ENCODE results near the gene TRRAP. TPM values are rescaled to one million over a fixed set of nuclear protein-coding genes. Genes with fewer than 3 reads are reported as not detected.

TRRAP gene
- total RNA-seq, 1 donor from 2014 or later: 35.6 TPM

DNA sequence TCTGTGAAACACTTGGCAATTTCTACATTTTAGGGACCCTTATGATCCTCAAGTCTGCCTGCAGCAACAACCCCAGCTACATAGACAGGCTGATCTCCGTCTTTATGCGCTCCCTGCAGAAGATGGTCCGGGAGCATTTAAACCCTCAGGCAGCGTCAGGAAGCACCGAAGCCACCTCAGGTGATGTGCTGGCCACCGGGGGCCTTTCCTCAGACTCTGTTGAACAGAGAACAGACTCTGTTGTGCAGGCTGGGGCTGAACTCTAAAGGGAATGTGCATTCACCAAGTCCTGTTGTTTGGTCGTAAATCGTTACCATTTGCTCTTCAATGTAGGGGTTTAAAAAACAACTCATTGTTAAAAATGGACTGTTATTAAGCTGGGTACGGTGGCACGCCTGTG lies 86.3 kb downstream of the TRRAP start:
- Histone ChIP-seq H3K27ac (no peak overlapping the region), H3K36me3 (peaks cover 100% of the 10 kb centered on the region), H3K4me1 (no peaks in the 10 kb centered on the region), H3K9me3 (no peaks in the 10 kb centered on the region), H3K4me3 (no peak overlapping the region), H3K27me3 (no peaks in the 10 kb centered on the region)
- DNase-seq: peak; percentile 19
- intact Hi-C loops (cut with DNase I): no loop called here
- TF ChIP-seq, protein P1, sequence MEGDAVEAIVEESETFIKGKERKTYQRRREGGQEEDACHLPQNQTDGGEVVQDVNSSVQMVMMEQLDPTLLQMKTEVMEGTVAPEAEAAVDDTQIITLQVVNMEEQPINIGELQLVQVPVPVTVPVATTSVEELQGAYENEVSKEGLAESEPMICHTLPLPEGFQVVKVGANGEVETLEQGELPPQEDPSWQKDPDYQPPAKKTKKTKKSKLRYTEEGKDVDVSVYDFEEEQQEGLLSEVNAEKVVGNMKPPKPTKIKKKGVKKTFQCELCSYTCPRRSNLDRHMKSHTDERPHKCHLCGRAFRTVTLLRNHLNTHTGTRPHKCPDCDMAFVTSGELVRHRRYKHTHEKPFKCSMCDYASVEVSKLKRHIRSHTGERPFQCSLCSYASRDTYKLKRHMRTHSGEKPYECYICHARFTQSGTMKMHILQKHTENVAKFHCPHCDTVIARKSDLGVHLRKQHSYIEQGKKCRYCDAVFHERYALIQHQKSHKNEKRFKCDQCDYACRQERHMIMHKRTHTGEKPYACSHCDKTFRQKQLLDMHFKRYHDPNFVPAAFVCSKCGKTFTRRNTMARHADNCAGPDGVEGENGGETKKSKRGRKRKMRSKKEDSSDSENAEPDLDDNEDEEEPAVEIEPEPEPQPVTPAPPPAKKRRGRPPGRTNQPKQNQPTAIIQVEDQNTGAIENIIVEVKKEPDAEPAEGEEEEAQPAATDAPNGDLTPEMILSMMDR (IDR thresholded peaks at IDR 0.05): no peak
- ATAC-seq: no peak

DNA sequence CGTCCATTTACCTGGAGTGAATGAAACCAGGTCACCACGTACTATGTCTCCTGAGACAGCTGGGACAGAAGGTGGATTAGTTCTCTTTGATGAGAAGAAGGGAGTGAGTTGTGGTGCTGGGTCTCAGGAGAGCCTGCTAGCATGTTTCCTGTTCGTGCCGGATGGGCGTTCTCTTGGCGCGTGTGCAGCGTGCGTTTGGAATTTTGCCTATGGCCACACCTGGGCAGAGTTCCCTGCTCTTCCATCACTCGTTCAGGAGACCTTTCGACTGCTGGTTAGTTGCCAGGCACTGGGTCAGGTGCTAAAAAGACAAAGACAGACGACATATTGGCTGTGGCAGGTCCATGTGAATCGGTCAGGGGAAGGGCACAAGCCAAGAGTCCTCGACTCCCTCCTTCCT lies 90.3 kb downstream of the TRRAP start:
- H3K27ac ChIP-seq: no peak overlapping the region
- H3K27me3 ChIP-seq: no peaks in the 10 kb centered on the region
- DNase-seq (peak; percentile 23), ATAC-seq (no peak)
- intact Hi-C loops (cut with DNase I): no loop called here
- H3K36me3 ChIP-seq: peaks cover 100% of the 10 kb centered on the region
- no peaks in the 10 kb centered on the region for H3K9me3 ChIP-seq
- H3K4me1 ChIP-seq: no peaks in the 10 kb centered on the region
- TF ChIP-seq, protein P1 (IDR thresholded peaks at IDR 0.05): no peak
- no peak overlapping the region for H3K4me3 ChIP-seq

GRCh38 chr7:98969386-98969785 lies 91.1 kb downstream of the TRRAP start:
- Histone ChIP-seq H3K27ac (no peak overlapping the region), H3K4me1 (no peaks in the 10 kb centered on the region), H3K4me3 (no peak overlapping the region), H3K9me3 (no peaks in the 10 kb centered on the region), H3K27me3 (no peaks in the 10 kb centered on the region), H3K36me3 (peaks cover 100% of the 10 kb centered on the region)
- intact Hi-C loops (cut with DNase I): no loop called here
- ATAC-seq (peak; percentile 8), DNase-seq (peak; percentile 31)
- TF ChIP-seq, protein P1 (IDR thresholded peaks at IDR 0.05): no peak

DNA sequence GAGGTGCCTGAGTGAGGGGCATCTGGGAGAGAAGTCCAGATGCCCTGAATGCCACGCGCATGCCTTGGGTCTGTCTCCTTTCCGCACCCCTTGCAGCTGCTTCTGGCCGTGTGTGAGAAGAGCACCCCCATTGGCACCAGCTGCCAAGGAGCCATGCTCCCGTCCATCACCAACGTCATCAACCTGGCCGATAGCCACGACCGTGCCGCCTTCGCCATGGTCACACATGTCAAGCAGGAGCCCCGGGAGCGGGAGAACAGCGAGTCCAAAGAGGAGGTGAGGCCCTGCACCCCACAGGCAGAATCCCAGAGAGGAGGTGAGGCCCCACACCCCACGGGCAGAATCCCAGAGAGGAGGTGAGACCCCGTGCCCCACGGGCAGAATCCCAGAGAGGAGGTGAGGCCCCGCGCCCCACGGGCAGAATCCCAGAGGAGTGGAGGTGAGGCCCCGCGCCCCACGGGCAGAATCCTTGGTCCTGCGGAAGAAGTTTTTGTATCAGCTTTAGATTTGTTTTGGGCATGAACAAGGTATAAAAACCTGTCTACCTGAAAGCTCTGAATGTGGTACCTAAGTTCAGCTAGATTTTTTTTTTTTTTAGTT lies 91.8 kb downstream of the TRRAP start:
- DNase-seq: peak; percentile 45
- Histone ChIP-seq H3K4me3 (no peak overlapping the region), H3K4me1 (no peaks in the 10 kb centered on the region), H3K27ac (no peak overlapping the region), H3K27me3 (no peaks in the 10 kb centered on the region), H3K9me3 (no peaks in the 10 kb centered on the region), H3K36me3 (peaks cover 100% of the 10 kb centered on the region)
- no peak for ATAC-seq
- TF ChIP-seq, protein P1 (IDR thresholded peaks at IDR 0.05): no peak
- intact Hi-C loops (cut with DNase I): loop anchor here (10.0 kb wide), 1 partner anchor 65 kb away; no protein-coding TSS in a partner anchor

DNA sequence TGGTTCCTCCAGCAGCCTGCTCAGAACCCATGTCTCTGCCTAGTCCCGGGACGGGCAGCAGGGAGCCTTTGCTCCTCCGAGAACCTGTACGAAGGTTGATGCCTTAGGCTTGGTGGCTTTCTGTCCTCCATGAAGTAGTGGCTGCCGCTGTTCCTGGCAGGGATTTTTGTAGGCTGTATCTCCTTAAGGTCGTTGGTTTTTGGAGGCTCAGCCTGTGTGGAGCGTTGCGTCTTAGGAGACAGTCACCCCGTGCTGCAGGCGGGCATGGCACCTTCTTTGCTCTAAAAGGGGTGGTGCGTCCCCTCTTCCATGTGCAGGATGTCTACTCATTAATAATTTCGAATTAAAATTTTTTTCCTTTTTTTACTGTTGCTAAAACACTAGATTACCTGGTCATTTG lies 92.5 kb downstream of the TRRAP start:
- Histone ChIP-seq H3K27ac (no peak overlapping the region), H3K4me3 (no peak overlapping the region), H3K9me3 (no peaks in the 10 kb centered on the region), H3K36me3 (peaks cover 100% of the 10 kb centered on the region), H3K4me1 (no peaks in the 10 kb centered on the region), H3K27me3 (no peaks in the 10 kb centered on the region)
- ATAC-seq (no peak), DNase-seq (peak; percentile 46)
- intact Hi-C loops (cut with DNase I): loop anchor here (10.0 kb wide), 1 partner anchor 66 kb away; no protein-coding TSS in a partner anchor
- TF ChIP-seq, protein P1 (IDR thresholded peaks at IDR 0.05): no peak
